MM.1S (cell line): Measurements from ENCODE around the gene SREBF1.
"Not testable (repeated sequence)": the region's sequence is repeated elsewhere in the genome, so short reads cannot be mapped to it uniquely, and the experiment has no call there.

ENCODE experiments used
- DNase-seq: peaks from one replicate; pipeline ENCODE4 v3.0.0-alpha.2; 2015
- H2AFZ ChIP-seq: fragments of 300-600 bp; sonication (generic); 2 replicates; pipeline ENCODE4 v1.6.0; 2016; ENCODE audit warnings: antibody characterized with exemption, low read length
- H3F3A ChIP-seq: fragments of 300-600 bp; sonication (generic); 2 replicates; pipeline ENCODE4 v1.6.1; 2016; ENCODE audit warnings: mild to moderate bottlenecking, antibody characterized with exemption, low read length, moderate library complexity, mixed read lengths; ENCODE audit not compliant: insufficient read depth
- H3K27ac ChIP-seq: fragments of 300-600 bp; sonication (generic); 2 replicates; pipeline ENCODE4 v1.5.1; 2016; ENCODE audit warnings: mild to moderate bottlenecking, low read length
- H3K27me3 ChIP-seq: fragments of 300-600 bp; sonication (generic); replicated peaks from 2 replicates; pipeline ENCODE4 v1.6.0; 2016; ENCODE audit warnings: low read length; ENCODE audit not compliant: insufficient read depth
- H3K36me3 ChIP-seq: fragments of 300-600 bp; sonication (generic); replicated peaks from 2 replicates; pipeline ENCODE4 v1.6.1; 2016; ENCODE audit warnings: mild to moderate bottlenecking, low read length, mixed read lengths; ENCODE audit not compliant: insufficient read depth
- H3K4me1 ChIP-seq: fragments of 300-600 bp; sonication (generic); 2 replicates; pipeline ENCODE4 v1.6.1; 2016; ENCODE audit warnings: low read length, mixed read lengths
- H3K4me2 ChIP-seq: fragments of 300-600 bp; sonication (generic); 2 replicates; pipeline ENCODE4 v1.6.0; 2016; ENCODE audit warnings: low read depth, low read length
- H3K4me3 ChIP-seq: fragments of 300-600 bp; sonication (generic); 2 replicates; pipeline ENCODE4 v1.5.1; 2016; ENCODE audit warnings: low read length, mixed read lengths
- H3K79me2 ChIP-seq: fragments of 300-600 bp; sonication (generic); 2 replicates; pipeline ENCODE4 v1.6.1; 2016; ENCODE audit warnings: mixed run types, low read length, mixed read lengths
- H3K9ac ChIP-seq: fragments of 300-600 bp; sonication (generic); 2 replicates; pipeline ENCODE4 v1.6.1; 2016; ENCODE audit warnings: low read length, mixed read lengths
- H3K9me2 ChIP-seq: fragments of 300-600 bp; sonication (generic); replicated peaks from 2 replicates; pipeline ENCODE4 v1.6.1; 2016; ENCODE audit warnings: mild to moderate bottlenecking, low read length, mixed read lengths; ENCODE audit not compliant: insufficient read depth
- H3K9me3 ChIP-seq: fragments of 300-600 bp; sonication (generic); replicated peaks from 2 replicates; pipeline ENCODE4 v1.6.1; 2016; ENCODE audit warnings: mild to moderate bottlenecking, low read length, mixed read lengths; ENCODE audit not compliant: insufficient read depth
- H4K20me1 ChIP-seq: fragments of 300-600 bp; sonication (generic); 2 replicates; pipeline ENCODE4 v1.6.1; 2016; ENCODE audit warnings: mild to moderate bottlenecking, low read length, moderate library complexity, mixed read lengths; ENCODE audit not compliant: insufficient read depth
- CTCF ChIP-seq: fragments of 300-600 bp; sonication (generic); IDR thresholded peaks from 2 replicates; pipeline ENCODE4 v1.5.1; 2016; ENCODE audit warnings: antibody characterized with exemption, low read length, mixed read lengths
- EZH2 ChIP-seq: fragments of 300-600 bp; sonication (generic); optimal IDR thresholded peaks from 2 replicates; pipeline ENCODE3; 2017; ENCODE audit warnings: low read depth, mild to moderate bottlenecking, antibody characterized with exemption, low read length, mixed read lengths
- EZH2phosphoT487 ChIP-seq: fragments of 300-600 bp; sonication (generic); IDR thresholded peaks from 2 replicates; pipeline ENCODE4 v1.6.1; 2018; ENCODE audit warnings: antibody characterized with exemption, low read length

SREBF1 gene

GRCh38 chr17:17810084-17810894 is 26.5 kb downstream of the SREBF1 start:
- no peak for DNase-seq
- Histone ChIP-seq H2AFZ (no peak overlapping the region), H3K4me2 (0 out of 2 replicates have a peak overlapping the region, but pooled peaks have one; percentile 35), H3K27ac (no peak overlapping the region), H3K36me3 (peaks cover 3% of the 10 kb centered on the region; the same call in 1 of the 2 replicates), H3K27me3 (no peaks in the 10 kb centered on the region), H3K9me3 (no peaks in the 10 kb centered on the region), H4K20me1 (no peaks in the 10 kb centered on the region), H3F3A (peaks cover 20% of the 10 kb centered on the region), H3K79me2 (no peaks in the 10 kb centered on the region), H3K4me1 (peaks cover 16% of the 10 kb centered on the region), H3K4me3 (no peak overlapping the region), H3K9ac (no peak overlapping the region), H3K9me2 (no peaks in the 10 kb centered on the region)
- TF ChIP-seq EZH2 (no peak), CTCF (no peak), EZH2phosphoT487 (no peak)

GRCh38 chr17:17809531-17810083 is 27.2 kb downstream of the SREBF1 start:
- H4K20me1 ChIP-seq: no peaks in the 10 kb centered on the region
- H3K4me1 ChIP-seq: peaks cover 16% of the 10 kb centered on the region
- peak overlapping the region; percentile 35 for H3K4me2 ChIP-seq
- H3K9me3 ChIP-seq: no peaks in the 10 kb centered on the region
- H3K36me3 ChIP-seq: peaks cover 2% of the 10 kb centered on the region; the same call in 1 of the 2 replicates
- no peak overlapping the region for H2AFZ ChIP-seq
- H3K27ac ChIP-seq: no peak overlapping the region; the same call in 1 of the 2 replicates
- DNase-seq: no peak
- no peaks in the 10 kb centered on the region for H3K9me2 ChIP-seq
- no peaks in the 10 kb centered on the region for H3K27me3 ChIP-seq
- peaks cover 20% of the 10 kb centered on the region for H3F3A ChIP-seq
- TF ChIP-seq CTCF (no peak), EZH2phosphoT487 (no peak), EZH2 (no peak)
- H3K9ac ChIP-seq: no peak overlapping the region
- H3K4me3 ChIP-seq: no peak overlapping the region
- no peaks in the 10 kb centered on the region for H3K79me2 ChIP-seq

GRCh38 chr17:17808706-17809432 is 27.9 kb downstream of the SREBF1 start:
- no peaks in the 10 kb centered on the region for H3K9me3 ChIP-seq
- H3K4me3 ChIP-seq: no peak overlapping the region
- H2AFZ ChIP-seq: no peak overlapping the region
- no peaks in the 10 kb centered on the region for H3K27me3 ChIP-seq
- peaks cover 20% of the 10 kb centered on the region for H3F3A ChIP-seq
- no peaks in the 10 kb centered on the region for H3K79me2 ChIP-seq
- H3K36me3 ChIP-seq: no peaks in the 10 kb centered on the region
- H3K27ac ChIP-seq: peak overlapping the region; percentile 25; the same call in 1 of the 2 replicates
- H3K9ac ChIP-seq: no peak overlapping the region
- peak; percentile 81 for DNase-seq
- TF ChIP-seq EZH2 (no peak), EZH2phosphoT487 (no peak), CTCF (no peak)
- no peaks in the 10 kb centered on the region for H3K9me2 ChIP-seq
- H3K4me2 ChIP-seq: peak overlapping the region; percentile 35
- H4K20me1 ChIP-seq: no peaks in the 10 kb centered on the region
- peaks cover 16% of the 10 kb centered on the region for H3K4me1 ChIP-seq

- H4K20me1 ChIP-seq, H3K27me3 ChIP-seq, H3K27ac ChIP-seq, H3K79me2 ChIP-seq, DNase-seq, H3K36me3 ChIP-seq, H3K9ac ChIP-seq, H3K4me3 ChIP-seq, H3K9me3 ChIP-seq, H2AFZ ChIP-seq, H3K9me2 ChIP-seq: not testable (repeated sequence)
- Histone ChIP-seq H3K4me1 (peaks cover 16% of the 10 kb centered on the region), H3F3A (peaks cover 20% of the 10 kb centered on the region), H3K4me2 (peak overlapping the region; percentile 35; the same call in 1 of the 2 replicates)
Observed at GRCh38 chr17:17808200-17808599, 28.6 kb downstream of the SREBF1 start.
